Mucosa of rectum (tissue), 2 donors: ENCODE measurements around the gene RASIP1.
"Not testable (repeated sequence)": the region's sequence is repeated elsewhere in the genome, so short reads cannot be mapped to it uniquely, and the experiment has no call there.

Source experiments
- H3K27ac ChIP-seq, 2 donors: one replicate each; pipeline ENCODE4 v1.7.0; 2013; ENCODE audit warnings: inconsistent platforms in 2 of 2, low read depth in 2 of 2, low read length in 2 of 2
- H3K27me3 ChIP-seq, 2 donors: one replicate each; pipeline ENCODE4 v1.7.0; 2013; ENCODE audit warnings: low read length in 2 of 2; ENCODE audit not compliant: control insufficient read depth in 2 of 2, insufficient read depth in 2 of 2
- H3K36me3 ChIP-seq, 2 donors: one replicate each; pipeline ENCODE4 v1.7.0; 2013; ENCODE audit warnings: low read length in 2 of 2; ENCODE audit not compliant: control insufficient read depth in 2 of 2, insufficient read depth in 2 of 2
- H3K4me1 ChIP-seq, 2 donors: one replicate each; pipeline ENCODE4 v1.7.0; 2013; ENCODE audit warnings: low read length in 2 of 2, mild to moderate bottlenecking in 1 of 2; ENCODE audit not compliant: control insufficient read depth in 2 of 2, insufficient read depth in 2 of 2
- H3K4me3 ChIP-seq, 2 donors: one replicate each; pipeline ENCODE4 v1.7.0; 2013; ENCODE audit warnings: low read length in 2 of 2
- H3K9ac ChIP-seq, 2 donors: one replicate each; pipeline ENCODE4 v1.7.0; 2013; ENCODE audit warnings: low read length in 2 of 2, low read depth in 1 of 2, mild to moderate bottlenecking in 1 of 2
- H3K9me3 ChIP-seq, 2 donors: one replicate each; pipeline ENCODE4 v1.7.0; 2013; ENCODE audit warnings: low read length in 2 of 2; ENCODE audit not compliant: control insufficient read depth in 2 of 2
- donor health status: healthy.
- donor health status: Normal muscosa, but diverticular disease.

The RASIP1 gene

DNA sequence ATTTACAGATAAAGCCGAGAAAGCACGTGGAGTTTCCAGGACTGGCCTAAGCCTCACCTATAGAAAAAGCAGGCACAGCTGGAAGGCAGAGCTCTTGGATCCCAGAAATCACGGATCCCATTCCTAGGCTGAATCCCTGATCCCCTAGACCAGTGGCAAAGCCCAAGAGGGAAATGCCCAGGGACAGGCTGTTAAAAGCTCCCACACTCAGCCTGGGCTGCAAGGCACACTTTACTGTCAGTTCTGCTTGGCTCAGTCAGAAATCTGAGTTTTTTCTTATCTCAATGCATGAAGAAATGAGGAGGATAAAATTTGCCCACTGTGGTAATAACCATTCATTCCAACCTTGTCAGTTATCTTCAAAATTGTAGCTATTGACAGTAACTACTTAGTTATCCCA is 52.6 kb downstream of the RASIP1 start:
- no peaks in the 10 kb centered on the region for H3K27me3 ChIP-seq
- H3K9me3 ChIP-seq: no peaks in the 10 kb centered on the region
- H3K27ac ChIP-seq: no peak overlapping the region
- no peak overlapping the region for H3K4me3 ChIP-seq
- peaks cover 3 to 7% of the 10 kb centered on the region in 2 donors for H3K4me1 ChIP-seq
- no peaks in the 10 kb centered on the region for H3K36me3 ChIP-seq
- H3K9ac ChIP-seq: no peak overlapping the region

DNA sequence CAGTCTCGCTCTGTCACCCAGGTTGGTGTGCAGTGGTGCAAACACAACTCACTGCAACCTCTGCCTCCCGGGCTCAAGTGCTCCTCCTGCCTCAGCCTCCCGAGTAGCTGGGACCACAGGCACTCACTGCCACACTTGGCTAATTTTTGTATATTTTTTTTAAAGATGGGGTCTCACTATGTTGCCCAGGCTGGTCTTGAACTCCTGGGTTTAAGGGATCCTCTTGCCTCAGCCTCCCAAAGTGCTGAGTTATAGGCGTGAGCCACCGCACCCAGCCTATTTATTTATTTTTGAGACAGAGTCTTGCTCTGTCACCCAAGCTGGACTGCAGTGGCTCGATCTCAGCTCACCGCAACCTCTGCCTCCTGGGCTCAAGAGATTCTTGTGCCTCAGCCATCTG is 53.8 kb downstream of the RASIP1 start:
- H3K36me3 ChIP-seq, H3K27ac ChIP-seq, H3K9me3 ChIP-seq, H3K4me1 ChIP-seq, H3K27me3 ChIP-seq, H3K4me3 ChIP-seq, H3K9ac ChIP-seq: not testable (repeated sequence)

DNA sequence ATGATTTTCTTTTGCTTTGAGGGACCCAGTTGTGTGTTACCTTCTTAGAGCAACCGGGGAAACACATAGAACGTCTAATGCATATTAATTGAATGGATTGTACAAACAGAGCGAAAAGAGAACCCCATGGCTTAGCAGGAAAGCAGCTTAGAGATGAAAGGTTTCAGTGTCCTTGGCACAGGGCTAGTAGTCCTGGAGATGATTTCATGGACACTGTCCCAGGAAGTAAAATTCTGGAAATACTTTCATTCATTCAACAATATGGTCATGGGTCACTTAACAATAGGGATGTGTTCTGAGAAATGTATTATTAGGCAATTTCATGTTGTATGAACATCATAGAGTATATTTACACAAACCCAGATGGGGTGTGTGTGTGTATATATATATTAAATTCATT is 54.3 kb downstream of the RASIP1 start:
- Histone ChIP-seq H3K9me3 (no peaks in the 10 kb centered on the region), H3K9ac (no peak overlapping the region), H3K4me3 (no peak overlapping the region), H3K4me1 (peaks cover 3 to 7% of the 10 kb centered on the region in 2 donors), H3K27ac (no peak overlapping the region), H3K36me3 (no peaks in the 10 kb centered on the region), H3K27me3 (no peaks in the 10 kb centered on the region)

DNA sequence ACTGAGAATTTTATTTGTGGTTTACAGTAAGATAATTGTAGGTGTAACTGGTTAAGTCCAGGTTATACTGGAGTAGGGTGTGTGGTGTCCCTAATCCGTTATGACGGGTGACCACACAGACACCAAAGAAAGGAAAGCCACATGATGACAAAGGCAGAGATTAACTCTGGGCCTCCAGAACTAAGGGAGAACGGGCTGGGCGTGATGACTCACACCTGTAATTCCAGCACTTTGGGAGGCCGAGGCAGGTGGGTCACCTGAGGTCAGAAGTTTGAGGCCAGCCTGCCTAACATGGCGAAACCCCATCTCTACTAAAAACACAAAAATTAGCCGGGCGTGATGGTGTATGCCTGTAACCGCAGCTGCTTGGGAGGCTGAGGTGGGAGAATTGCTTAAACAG is 54.8 kb downstream of the RASIP1 start:
- H3K9me3 ChIP-seq: no peaks in the 10 kb centered on the region
- no peak overlapping the region for H3K4me3 ChIP-seq
- no peak overlapping the region for H3K27ac ChIP-seq
- H3K36me3 ChIP-seq: no peaks in the 10 kb centered on the region
- no peak overlapping the region for H3K9ac ChIP-seq
- peaks cover 3 to 7% of the 10 kb centered on the region in 2 donors for H3K4me1 ChIP-seq
- H3K27me3 ChIP-seq: no peaks in the 10 kb centered on the region

DNA sequence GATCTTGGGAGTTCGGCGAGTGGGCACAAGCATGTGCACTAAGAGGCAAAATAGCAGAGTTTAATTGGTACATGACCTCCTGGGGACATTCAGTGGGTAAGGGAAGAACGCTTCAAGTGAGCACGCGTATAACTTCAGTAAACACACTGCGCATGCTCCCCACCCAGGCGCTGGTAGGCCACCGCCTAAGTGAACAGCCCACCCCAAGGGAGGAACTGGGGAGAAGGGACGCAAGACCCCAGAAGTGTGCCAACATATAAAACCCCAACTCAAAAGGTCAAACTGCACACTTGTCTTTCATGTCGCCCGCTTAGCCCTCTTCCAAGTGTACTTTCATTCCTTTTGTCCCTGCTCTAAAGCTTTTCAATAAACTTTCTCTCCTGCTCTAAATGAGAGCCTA is 57.1 kb downstream of the RASIP1 start:
- Histone ChIP-seq H3K9ac (no peak overlapping the region), H3K27ac (no peak overlapping the region), H3K27me3 (no peaks in the 10 kb centered on the region), H3K36me3 (no peaks in the 10 kb centered on the region), H3K4me3 (peak overlapping the region in 1 of 2 donors; percentile 2), H3K4me1 (peaks cover 4 to 10% of the 10 kb centered on the region in 2 donors), H3K9me3 (no peaks in the 10 kb centered on the region)

DNA sequence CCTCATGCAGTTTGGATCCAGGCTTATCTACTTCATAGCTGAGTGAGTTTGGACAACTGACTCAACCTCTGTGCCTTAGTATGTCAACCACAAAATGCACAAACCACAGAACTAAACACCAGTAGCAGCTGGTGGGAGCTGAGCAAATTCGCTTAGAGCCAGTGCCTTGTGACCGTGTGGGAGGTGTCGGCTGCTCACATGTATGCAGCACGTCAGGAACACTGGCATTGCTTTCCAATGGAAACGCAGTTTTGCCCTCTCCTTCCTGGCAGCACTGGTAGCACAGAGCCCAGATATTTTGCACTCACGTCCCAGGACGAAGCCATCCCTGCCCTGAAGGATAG is 59.3 kb downstream of the RASIP1 start:
- no peaks in the 10 kb centered on the region for H3K36me3 ChIP-seq
- no peak overlapping the region for H3K9ac ChIP-seq
- peak overlapping the region; percentile 1 to 24 for H3K27ac ChIP-seq
- no peaks in the 10 kb centered on the region for H3K27me3 ChIP-seq
- peaks cover 12 to 27% of the 10 kb centered on the region in 2 donors for H3K4me1 ChIP-seq
- H3K4me3 ChIP-seq: no peak overlapping the region
- no peaks in the 10 kb centered on the region for H3K9me3 ChIP-seq

DNA sequence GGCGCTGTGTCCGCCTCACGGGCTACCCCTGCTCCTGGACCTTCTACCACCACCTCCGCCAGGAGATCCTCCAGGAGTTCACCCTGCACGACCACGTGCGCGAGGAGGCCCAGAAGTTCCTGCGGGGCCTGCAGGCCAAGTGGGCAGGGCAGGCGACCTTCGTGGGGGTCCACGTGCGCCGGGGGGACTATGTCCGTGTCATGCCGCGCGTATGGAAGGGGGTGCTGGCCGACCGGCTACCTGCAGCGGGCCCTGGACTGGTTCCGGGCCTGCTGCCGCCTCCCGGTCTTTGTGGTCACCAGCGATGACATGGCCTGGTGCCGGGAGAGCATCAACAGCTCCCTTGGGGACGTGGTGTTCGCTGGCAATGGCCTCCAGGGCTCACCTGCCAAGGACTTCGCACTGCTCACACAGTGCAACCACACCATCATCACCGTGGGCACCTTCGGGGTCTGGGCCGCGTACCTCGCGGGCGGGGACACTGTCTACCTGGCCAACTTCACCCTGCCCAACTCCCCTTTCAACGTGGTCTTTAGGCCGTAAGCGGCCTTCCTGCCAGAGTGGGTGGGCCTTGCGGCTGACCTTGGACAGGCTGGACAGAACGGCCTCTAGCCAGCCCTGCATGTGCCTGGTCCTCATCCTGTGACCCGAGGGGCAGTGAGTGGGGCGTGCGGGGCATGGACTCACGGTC is 59.8 kb downstream of the RASIP1 start:
- H3K9me3 ChIP-seq: no peaks in the 10 kb centered on the region
- no peaks in the 10 kb centered on the region for H3K27me3 ChIP-seq
- no peaks in the 10 kb centered on the region for H3K36me3 ChIP-seq
- peaks cover 12 to 29% of the 10 kb centered on the region in 2 donors for H3K4me1 ChIP-seq
- H3K4me3 ChIP-seq: no peak overlapping the region
- peak overlapping the region in 1 of 2 donors; percentile 24 for H3K27ac ChIP-seq
- no peak overlapping the region for H3K9ac ChIP-seq

DNA sequence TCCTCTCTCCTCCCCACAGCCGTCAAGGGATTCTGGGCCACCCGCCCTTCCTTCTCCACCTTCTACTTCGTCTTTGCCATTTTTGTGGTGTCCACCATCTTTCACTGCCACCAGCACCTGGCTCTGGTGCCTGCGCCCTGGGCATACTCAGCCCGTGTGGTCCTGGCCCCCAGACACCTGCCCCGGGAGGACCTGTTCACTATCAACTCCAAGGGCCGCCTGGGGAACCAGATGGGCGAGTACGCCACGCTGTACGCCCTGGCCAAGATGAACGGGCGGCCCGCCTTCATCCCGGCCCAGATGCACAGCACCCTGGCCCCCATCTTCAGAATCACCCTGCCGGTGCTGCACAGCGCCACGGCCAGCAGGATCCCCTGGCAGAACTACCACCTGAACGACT is 60.4 kb downstream of the RASIP1 start:
- H3K9ac ChIP-seq, H3K36me3 ChIP-seq, H3K27me3 ChIP-seq, H3K4me3 ChIP-seq, H3K9me3 ChIP-seq, H3K27ac ChIP-seq: not testable (repeated sequence)
- peaks cover 12 to 29% of the 10 kb centered on the region in 2 donors for H3K4me1 ChIP-seq

DNA sequence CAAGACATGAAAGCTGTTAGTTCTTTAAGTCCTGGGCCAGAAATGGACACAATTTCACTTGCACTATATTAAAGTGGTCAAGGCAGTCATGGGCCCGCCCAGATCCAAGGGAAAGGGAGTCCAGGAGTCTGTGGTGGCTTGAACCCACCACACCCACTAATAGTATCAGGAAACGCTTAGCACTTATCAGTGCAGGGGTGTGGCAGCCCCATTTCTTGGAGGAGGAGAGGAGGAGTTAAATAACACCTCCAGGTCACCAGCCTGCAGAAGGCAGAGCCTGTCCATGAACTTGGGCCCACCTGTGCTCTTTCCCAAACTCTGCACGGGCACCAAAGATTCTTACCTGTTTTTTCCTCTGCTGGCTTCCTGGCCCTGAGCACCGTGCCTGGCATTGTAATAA is 62.2 kb downstream of the RASIP1 start:
- Histone ChIP-seq H3K9ac (peak overlapping the region in 1 of 2 donors; percentile 51), H3K27ac (peak overlapping the region; percentile 58 to 70), H3K27me3 (no peaks in the 10 kb centered on the region), H3K4me3 (no peak overlapping the region), H3K36me3 (no peaks in the 10 kb centered on the region), H3K9me3 (no peaks in the 10 kb centered on the region), H3K4me1 (peaks cover 9 to 25% of the 10 kb centered on the region in 2 donors)

DNA sequence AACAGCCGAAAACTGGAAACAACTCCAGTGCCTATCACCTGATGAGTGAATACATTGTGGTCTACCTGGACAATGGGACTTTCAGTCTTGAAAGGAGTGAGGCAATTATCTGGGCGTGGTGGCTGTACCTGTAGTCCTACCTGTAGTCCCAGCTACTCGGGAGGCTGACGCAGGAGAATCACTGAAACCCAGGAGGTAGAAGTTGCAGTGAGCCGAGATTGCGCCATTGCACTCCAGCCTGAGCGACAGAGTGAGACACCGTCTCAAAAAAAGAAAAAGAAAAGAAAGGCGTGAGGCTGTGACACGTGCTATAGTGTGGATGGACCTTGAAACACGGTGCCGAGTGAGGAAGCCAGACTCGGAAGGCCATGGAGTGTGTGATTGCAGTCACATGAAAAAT is 63.5 kb downstream of the RASIP1 start:
- H3K9ac ChIP-seq: peak overlapping the region in 1 of 2 donors; percentile 58
- no peaks in the 10 kb centered on the region for H3K27me3 ChIP-seq
- H3K36me3 ChIP-seq: no peaks in the 10 kb centered on the region
- H3K4me3 ChIP-seq: no peak overlapping the region
- no peaks in the 10 kb centered on the region for H3K9me3 ChIP-seq
- peak overlapping the region; percentile 32 to 70 for H3K27ac ChIP-seq
- peaks cover 9 to 25% of the 10 kb centered on the region in 2 donors for H3K4me1 ChIP-seq

DNA sequence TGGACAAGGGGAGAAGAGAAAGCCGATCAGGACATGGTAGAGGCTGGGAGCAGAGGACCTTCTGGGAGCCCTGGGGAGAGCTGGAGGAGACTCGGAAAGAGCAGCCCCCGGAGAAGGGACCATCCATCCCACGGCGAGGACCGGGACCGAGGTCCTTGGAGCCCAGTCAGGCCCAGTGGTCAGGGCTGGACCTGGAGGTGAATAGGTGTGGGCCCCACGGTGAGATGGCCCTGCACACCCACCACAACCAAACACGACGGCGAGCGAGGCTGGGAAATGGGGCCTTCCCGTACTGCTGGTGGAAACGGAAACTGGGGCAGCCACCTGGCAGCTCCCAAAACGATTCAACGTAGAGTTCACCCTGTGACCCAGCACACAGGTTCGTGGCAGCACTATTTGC is 63.9 kb downstream of the RASIP1 start:
- Histone ChIP-seq H3K4me3 (no peak overlapping the region), H3K4me1 (peaks cover 9 to 25% of the 10 kb centered on the region in 2 donors), H3K9ac (no peak overlapping the region), H3K36me3 (no peaks in the 10 kb centered on the region), H3K27me3 (no peaks in the 10 kb centered on the region), H3K9me3 (no peaks in the 10 kb centered on the region), H3K27ac (peak overlapping the region; percentile 32 to 70)
